GM19468 (cell line): ENCODE measurements around the gene RFWD3.

ENCODE experiments used
- ATAC-seq: cut with Tn5 transposase; IDR thresholded peaks from one replicate; pipeline ENCODE4 v1.9.1; 2021; ENCODE audit warnings: mild to moderate bottlenecking, moderate library complexity, moderate number of reproducible peaks; ENCODE audit not compliant: unreplicated experiment; ENCODE audit errors: extremely low read depth

RFWD3 gene

DNA sequence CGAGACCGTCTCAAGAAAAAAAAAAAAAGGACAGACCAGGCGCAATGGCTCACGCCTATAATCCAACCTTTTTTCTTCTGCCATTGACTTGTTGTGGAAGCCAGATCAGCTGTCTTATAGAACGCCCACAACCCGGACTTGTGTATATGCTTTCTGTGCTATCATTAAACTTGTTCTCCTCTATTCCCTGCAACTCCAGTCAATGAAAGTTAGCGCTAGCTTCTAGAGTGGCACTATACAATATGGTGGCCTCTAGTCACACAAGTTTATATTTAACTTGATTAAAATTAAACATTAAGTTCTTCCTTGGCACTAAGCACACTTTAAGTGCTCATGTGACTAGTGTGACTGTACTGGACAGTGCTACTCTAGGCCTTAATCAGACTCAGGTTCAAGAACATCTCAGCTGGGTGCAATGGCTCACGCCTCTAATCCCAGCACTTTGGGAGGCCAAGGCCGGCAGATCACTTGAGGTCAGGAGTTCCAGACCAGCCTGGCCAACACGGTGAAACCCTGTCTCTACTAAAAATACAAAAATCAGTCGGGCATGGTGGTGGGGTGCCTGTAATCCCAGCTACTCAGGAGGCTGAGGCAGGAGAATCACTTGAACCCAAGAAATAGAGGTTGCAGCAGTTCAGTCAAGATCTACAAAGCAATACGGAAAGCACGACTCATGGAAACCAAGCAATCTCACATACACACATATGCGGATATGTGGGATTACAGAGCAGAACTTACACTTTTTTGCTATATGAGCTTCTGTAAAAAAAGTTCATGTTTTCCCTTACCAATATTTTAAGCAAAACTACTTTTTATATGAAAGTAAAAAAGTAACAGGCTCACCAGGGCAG is 41.0 kb downstream of the RFWD3 start:
- no peak for ATAC-seq

DNA sequence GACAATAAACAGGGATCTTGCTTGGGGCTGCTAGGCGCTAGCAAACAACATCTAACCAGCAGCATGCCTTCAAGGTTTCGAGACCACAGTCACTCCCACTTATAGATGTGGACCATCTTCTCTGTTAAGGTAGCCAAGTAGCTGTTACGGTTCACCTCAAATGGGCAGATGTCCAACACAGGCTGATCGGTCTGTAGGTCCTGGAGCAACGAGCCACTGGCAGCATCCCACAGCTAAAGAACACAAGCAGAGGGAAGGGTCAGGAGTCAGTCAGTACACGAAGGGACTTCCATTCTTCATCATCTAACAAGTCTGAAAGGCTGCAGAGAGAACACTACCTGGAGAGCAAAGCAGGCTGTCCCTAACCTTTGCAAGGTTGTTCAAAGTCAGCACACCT is 42.8 kb downstream of the RFWD3 start:
- no peak for ATAC-seq

DNA sequence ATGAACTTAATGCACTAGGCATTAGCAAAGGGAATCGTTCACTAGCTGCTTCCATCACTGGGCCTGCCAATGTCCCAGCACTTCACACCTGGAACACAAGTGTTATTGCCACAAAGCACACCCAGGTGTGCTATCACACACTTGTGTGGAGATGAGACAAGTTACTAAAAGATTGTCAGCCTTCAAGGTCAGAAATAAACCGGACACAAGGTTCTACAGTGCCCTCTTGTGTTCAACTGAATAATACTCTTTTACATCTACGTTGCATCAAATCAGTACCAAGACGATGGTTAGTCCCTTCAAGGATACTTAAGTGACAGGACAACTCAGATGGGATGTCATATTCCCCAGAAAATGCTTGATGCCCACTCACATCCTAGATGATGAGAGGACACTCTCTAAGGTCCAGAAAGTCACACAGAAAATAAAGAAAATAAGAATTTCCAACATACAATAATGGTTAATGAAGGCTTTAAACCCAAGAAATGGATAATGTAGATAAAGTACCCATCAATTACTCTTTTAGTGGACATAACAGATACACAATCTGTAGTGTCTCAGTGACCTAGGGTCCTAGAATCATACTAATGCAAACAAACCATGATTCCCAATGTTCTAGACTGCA is 43.4 kb downstream of the RFWD3 start:
- ATAC-seq, result no peak

DNA sequence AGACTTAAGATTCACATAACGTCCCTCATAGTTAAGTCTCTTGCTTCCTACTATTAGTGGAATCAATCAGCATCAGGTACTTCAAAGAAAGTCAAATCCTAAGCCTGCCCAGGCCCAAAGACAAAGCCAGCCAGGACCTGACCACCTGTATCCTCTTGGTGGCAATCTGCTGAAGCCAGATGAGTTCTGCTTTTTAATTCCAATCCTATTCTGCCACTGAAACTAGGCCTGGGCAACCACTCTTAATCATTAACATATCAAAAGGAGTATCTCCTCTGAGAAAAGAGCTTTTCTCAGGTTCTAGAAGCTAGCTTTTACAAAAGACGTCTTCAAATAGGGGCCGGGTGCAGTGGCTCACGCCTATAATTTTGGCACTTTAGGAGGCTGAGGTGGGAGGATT is 44.7 kb downstream of the RFWD3 start:
- no peak for ATAC-seq

DNA sequence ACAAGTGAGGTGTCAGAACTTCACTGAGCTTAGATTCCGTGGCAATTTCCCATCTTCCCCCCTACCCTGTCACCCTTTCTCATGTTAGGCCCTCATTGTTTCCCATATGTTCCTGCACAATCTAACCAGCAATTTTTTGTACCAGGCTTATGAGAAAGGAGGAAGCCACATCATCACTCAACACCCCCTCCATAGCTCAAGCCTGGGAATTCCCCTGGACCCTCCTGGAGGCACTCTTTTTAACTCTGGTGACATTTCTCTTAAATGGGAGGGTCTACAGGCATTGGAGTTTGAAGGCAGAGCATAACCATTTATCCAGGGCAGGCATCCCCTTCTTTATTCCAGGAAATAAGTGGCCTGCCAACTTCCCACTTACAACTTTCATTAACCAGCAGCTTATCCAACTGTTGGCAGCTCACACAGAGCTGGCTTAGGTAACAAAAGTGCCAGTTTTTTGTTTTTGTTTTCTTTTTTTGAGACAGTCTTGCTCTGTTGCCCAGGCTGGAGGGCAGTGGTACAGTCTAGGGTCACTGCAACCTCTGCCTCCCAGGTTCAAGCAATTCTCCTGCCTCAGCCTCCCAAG is 49.4 kb downstream of the RFWD3 start:
- no peak for ATAC-seq

DNA sequence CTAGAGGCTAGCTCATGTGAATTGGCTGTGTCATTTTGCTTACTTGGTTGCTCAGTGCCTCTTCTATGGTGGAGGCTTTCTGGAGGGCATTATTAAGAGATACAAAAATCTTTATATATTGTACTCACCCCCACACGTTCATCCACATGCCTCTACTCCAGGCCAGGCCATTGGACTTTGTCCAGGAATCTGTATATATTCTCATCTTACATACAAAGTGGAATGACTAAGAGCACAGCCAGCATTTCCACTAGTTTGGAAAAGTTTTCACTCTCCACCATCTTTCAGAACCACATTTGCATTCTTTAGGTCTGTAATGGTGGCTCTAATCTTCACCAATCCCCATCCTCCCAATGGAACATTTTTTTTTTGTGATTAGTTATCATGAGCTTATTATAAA is 55.0 kb downstream of the RFWD3 start:
- no peak for ATAC-seq

DNA sequence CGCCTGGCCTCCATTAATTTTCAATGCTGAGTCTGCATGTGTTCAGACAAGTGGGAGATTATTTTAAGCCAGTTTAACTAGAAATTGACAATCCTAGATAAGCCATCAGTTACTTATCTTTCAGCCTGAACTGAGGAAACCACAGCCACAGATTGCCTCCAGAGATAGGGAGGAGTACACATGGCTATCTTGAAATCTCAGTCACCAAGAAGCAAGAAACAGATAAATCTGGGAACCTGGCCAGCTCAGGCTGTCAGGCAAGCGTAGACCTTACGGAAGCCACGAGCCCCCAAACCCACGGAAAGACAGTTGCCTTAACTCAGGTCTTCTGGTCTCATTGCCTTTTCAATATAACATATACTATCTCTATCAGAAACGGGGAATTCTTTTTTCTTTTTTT is 57.7 kb downstream of the RFWD3 start:
- ATAC-seq, result no peak

DNA sequence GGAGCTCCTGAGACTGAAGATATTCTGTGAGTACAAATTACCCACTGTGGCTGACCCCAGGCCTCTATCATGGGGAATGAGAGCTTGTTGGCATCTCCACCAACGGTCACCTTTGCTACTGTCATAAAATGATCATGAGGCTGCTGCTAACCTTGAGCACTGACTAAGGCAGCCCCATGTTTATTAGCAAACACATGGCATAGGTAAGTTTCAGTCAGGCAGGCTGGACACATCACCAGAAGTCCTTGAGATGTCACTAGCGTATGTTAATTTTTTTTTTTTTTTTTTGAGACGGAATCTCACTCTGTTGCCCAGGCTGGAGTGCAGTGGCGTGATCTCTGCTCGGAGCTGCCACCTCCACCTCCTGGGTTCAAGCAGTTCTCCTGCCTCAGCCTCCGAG is 58.3 kb downstream of the RFWD3 start:
- ATAC-seq, result no peak

DNA sequence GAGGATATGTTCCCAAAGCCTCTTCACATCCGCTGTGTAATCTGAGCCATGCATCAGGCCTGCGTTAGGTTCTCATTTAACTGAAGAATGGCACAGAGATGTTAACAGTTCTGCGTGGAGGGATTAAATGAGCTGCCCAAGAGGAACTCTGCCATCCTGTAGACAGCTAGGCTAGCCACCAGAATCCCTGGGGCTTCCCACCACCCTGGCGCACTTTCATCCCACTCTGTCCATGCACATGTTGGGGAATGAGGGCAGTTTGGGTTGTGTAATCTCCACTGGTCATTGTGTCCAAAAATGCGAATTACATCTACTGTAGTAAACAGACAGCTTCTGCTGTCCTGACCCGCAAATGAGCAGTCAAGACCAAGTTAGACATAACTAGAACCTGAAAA is 58.7 kb downstream of the RFWD3 start:
- no peak for ATAC-seq

DNA sequence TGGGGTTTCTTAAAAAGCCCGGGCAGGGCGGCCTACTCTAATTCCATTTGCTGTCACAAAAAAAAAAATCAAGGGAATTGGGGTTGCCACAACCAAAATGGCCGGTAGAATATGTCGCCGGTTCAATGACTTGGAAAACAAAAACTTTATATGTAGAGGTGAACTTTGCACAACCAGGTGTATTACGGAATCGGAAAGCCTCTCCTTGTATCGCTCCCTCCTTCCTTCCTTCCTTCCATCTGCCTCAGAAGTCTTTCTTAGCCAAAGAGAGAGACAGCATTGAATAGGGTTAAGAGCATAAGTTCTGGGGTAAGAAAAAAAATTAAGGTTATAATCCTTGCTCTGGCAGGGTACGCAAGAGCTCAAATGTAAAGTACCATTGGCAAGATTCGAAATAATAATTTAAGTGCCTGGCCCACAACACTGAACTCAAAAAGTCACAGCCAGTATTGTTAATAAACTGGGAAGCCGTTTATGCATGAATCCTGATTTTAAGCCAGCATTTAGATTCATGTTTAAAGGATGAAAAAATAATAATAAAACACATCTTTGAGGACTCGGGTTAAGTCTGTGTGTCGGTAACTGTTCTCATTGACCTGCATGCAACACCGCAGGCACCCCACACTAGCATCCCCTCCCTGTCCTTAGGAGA is 59.2 kb downstream of the RFWD3 start:
- no peak for ATAC-seq

DNA sequence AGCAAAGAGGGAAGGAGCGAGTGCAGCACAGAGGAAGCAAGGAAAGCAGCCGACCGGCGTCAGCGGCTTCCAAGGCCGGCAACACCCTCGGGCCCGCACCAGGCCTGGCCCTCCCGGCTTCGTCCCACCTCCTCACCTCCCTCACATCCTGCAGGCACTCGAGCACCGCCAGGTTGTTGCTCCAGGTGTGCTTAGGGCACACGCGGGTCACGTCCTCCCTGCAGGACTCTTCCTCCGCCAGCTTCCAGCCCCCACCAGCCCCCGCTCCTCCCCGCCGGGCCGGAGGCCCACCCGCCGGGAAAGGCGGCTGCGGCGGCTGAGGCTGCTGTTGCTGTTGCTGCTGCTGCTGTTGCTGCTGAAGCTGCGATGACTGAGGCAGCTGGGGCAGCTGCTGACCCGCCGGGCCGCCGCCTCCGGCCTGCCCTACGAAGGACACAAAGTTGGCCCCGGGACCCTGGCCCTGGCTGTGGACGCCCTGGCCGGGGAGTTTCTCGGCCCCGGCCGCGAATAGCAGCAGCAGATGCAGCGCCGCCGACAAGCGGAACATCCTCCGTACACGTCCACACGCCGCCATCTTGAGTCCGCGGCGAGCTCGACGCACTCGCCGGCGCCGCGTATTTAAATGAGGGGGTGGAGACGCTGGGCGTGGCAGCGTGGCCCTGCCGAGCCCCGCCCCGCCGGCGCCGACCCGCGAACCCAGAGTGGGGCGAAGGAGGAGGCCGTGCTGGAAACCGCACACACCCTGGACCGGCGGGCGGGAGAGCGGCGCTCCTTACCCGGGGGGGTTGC is 60.0 kb downstream of the RFWD3 start, which contains the start of gene GLG1:
TSS of gene GLG1 (minus strand) at position 594 of the 789 bp plus-strand sequence. CDS start at position 574, 20 bp downstream.
- peak; percentile 95 for ATAC-seq

DNA sequence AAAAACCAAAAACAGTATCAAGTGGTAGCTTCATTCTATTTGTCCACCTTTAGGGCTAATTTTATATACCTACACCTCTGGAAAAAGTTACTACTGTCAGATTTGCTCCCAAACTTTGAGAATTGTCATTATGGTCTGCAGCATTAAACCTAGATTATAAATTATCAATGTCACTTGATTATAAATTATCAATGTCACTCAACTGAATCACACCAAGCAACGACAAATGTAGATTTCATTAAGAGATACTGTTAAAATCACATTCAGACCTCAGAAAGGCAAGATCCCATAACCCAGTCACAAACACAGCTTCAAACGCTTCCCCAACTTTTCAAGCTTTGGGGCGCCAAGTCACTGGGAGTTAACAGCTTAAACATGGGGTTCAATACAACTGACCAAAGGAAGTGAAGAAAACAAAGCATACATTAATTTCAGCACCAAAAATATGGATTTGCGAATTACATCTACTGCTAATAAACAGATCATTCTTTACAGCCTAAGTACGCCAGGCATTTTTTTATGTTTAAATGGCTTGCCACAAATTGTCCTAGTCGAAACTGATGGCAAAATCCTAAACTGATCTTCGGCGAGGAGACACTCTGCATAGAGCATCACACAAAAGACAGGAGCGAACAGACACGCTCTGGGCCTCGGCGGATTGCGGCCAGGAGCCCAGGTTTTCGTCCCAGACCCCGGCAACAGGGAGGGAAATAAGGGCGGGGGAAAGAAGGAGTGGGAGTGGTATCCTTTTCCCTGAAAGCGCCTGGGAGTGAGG is 60.7 kb downstream of the RFWD3 start:
- no peak for ATAC-seq

DNA sequence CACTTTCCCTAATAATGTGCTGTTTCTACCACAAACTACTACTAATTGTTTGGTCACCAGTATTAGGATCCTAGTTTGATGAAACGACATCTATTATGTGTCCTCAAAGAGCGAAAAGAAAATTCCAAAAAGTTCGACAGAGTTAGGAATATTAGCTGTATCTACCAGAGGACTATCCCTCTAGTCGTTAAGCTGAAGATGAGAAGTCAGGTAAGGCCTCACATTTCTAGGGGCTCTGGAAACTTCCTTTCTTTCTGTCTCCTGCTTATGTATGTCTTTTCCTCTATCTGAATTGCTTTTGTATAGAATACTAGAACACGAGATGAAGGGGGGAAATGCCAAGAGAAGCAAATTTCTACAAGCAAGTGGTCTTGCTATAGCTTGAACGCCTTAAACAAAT is 61.3 kb downstream of the RFWD3 start:
- ATAC-seq, result no peak

DNA sequence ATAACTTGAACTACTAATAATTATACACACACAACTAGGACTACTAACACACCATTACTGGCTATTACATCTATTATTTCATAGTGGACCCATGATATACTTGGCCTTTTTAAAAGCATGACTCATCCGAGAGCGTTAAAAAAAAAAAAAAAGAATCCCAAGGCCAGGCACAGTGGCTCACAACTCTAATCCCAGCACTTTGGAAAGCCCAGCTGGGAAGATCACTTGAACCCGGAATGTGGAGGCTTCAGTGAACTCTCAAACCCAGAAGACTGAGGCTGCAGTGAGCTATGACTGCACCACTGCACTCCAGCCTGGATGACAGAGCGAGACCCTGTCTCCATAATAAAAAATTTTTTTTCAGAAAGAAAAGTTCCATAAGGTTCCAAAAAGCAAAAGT is 62.8 kb downstream of the RFWD3 start:
- ATAC-seq, result no peak

DNA sequence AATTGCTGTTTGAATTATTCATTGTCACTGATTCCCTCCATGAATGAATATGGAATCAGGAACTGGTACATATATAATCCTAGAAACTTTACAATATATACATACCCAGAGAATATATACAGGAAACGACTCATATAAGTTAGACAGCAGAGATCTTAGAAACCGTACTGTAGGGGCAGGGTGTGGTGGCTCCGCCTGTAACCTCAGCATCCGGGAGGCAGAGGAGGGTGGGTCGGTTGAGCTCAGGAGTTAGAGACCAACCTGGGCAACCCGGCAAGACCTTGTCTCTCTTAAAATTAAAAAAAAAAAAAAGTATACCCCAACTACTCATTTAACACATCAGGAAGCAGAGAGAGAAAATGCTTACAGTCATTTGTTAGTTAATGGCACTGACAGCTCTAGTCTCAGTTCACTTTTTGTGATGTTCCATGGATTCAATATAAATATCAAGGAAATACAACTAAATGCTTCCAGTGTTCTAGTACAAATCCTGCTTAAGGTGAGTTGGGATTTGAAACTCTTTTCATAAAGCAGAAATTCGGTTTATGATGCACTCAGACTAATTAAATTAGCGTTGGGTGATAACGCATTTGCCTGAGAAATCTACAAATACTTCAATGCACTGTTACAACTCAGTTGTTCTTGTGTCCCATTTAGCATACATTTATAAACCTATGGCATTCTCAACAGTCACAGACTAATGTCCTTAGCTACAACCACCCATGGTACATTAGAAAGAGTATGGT is 65.4 kb downstream of the RFWD3 start:
- ATAC-seq, result no peak

DNA sequence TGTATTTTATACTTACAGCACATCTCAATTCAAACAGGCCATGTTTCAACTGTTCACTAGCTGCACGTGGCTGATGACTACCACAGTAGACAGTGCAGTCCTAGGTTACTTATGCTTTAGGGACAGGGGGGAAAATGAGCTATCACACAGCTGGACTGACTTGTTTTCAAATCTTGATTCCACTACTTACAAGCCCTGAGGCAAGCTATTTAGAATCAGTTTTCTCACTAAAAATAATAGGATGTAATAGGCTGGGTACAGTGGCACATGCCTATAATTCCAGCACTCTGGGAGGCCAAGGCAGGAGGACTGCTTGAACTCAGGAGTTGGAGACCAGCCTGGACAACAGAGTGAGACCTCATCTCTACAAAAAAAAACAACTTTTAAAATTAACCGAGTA is 70.1 kb downstream of the RFWD3 start:
- no peak for ATAC-seq

DNA sequence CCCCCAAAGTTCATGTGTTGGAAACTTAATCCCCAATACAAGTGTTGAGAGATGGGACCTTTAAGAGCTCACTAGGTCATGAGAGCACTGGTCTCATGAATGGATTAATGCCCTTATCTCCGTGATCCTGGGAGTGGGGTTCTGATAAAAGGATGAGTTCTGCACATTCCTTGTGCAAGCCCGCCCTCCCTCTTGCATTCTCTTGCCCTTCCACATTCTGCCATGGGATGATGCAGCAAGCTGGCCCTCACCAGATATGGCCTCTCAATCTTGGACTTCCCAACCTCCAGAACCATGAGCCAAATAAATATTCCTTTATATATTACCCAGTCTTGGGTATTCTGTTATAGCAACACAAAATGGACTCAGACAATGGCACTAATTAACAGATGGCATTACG is 73.8 kb downstream of the RFWD3 start:
- no peak for ATAC-seq

DNA sequence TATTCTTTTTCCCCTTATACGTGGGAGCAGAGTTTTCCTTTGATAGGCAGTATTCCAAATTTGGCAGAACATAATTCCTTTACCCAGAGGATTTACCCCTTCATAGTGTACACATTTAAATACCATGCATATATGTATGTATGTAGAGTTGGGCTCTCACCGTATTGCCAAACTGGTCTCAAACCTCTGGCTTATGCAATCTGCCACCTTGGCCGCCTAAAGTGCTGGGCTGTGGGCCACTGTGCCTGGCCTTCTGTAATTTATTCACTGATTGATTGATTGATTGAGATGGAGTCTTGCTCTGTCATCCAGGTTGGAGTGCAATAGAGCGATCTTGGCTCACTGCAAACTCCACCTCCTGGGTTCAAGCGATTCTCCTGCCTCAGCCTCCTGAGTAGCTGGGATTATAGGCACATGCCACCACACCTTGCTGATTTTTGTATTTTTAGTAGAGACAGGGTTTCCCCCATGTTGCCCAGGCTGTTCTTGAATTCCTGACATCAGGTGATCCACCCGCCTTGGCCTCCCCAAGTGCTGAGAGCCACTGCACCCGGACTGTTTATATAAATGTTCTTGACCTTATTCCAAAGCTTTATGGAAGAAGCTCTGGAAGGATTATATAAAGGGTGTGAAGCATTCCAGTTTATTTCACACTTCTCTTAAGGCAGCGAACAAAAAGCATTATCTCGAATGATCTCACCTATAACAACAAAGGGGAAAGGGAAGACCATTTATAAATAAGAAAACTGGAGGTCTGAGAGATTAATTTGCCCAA is 74.6 kb downstream of the RFWD3 start:
- ATAC-seq, result no peak
